ENCODE data around the gene ING4. TPM values are rescaled to one million over a fixed set of nuclear protein-coding genes. Genes with fewer than 3 reads are reported as not detected.

The ING4 gene
- total and polyA plus RNA-seq, 4 donors, result 19.7 to 63.7 (median 44.3) TPM

DNA sequence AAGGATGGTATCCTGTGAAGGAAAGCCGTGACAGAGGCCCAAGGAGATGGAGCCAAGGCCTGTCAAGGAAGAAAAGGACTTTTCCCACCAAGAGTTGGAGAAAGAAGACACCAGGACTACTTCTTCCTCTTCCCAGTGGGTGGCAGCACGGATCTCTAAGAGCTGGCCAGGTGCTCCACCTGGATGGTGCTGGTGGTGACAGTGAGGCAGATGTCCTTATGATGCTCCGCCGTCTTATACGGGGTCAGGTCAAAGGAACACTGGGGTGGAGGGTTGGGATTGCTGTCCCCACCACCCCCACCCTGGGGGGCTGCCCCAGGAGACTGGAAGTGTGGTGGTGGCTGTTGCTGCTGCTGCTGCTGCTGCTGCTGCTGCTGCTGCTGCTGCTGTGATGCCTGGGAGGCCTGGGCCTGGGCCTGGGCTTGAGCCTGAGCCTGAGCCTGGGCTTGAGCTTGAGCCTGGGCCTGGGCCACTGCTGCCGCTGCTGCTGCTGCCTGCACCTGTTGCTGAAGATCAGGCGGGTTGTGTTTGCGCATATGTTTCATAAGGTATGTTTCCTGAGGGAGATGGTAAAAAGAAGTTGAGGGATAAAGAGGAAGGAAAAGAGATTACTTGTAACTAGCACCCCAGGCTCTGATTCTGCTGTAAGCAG is 4.8 kb upstream of the ING4 start:
- intact Hi-C loops (cut with DNase I), result no loop called here
- ATAC-seq (ENCODE audit: low FRiP score), result no peak
- peaks cover 5 to 26% of the 10 kb centered on the region in 2 donors for H3K36me3 ChIP-seq (ENCODE audit: control insufficient read depth in 1 of 2, insufficient read depth in 2 of 2, low read length in 1 of 2)

DNA sequence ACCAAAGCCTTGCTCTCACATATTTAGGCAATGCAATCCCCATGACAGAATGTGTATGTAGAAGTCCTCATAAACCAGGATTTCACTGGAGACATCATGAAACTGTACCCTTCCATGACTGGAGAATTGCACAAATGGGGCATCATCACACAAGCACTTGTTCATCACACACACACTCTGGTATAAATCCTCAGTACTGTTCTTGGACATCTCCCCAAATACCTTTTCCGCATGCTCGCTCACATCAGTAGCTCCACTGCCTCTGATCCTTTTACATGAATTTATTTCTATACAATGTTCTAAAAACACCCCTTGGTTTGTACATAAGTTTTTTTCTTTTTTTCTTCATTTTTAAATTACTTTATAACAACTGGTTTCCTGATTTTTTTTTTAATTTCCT is 3.3 kb upstream of the ING4 start:
- Histone ChIP-seq H3K36me3 (ENCODE audit: control insufficient read depth in 1 of 2, insufficient read depth in 2 of 2, low read length in 1 of 2) (peaks cover 0 to 19% of the 10 kb centered on the region in 2 donors), H3K4me3 (ENCODE audit: low read length in 2 of 2) (no peak overlapping the region), H3K4me1 (ENCODE audit: control insufficient read depth in 1 of 2, insufficient read depth in 2 of 2, low read length in 2 of 2) (no peaks in the 10 kb centered on the region), H3K9me3 (ENCODE audit: control insufficient read depth, low read length) (no peaks in the 10 kb centered on the region), H3K27me3 (ENCODE audit: control insufficient read depth in 1 of 2, insufficient read depth in 2 of 2, low read length in 1 of 2) (no peaks in the 10 kb centered on the region), H3K27ac (ENCODE audit: low read depth in 1 of 2, low read length in 2 of 2) (no peak overlapping the region)
- DNase-seq (no peak), ATAC-seq (ENCODE audit: low FRiP score) (no peak)
- WGBS, 2 donors, result 86 to 93% methylated on average over 2 of the region's 2 CpGs
- intact Hi-C loops (cut with DNase I), result no loop called here

More for the DNA sequence above, 4.8 kb upstream of the ING4 start:
- WGBS, 2 donors, result 85 to 87% methylated on average over 8 of the region's 8 CpGs
- Histone ChIP-seq H3K4me1 (ENCODE audit: control insufficient read depth in 1 of 2, insufficient read depth in 2 of 2, low read length in 2 of 2) (no peaks in the 10 kb centered on the region), H3K27ac (ENCODE audit: low read depth in 1 of 2, low read length in 2 of 2) (no peak overlapping the region), H3K9me3 (ENCODE audit: control insufficient read depth, low read length) (no peaks in the 10 kb centered on the region), H3K27me3 (ENCODE audit: control insufficient read depth in 1 of 2, insufficient read depth in 2 of 2, low read length in 1 of 2) (no peaks in the 10 kb centered on the region), H3K4me3 (ENCODE audit: low read length in 2 of 2) (no peak overlapping the region)
- DNase-seq, result no peak

DNA sequence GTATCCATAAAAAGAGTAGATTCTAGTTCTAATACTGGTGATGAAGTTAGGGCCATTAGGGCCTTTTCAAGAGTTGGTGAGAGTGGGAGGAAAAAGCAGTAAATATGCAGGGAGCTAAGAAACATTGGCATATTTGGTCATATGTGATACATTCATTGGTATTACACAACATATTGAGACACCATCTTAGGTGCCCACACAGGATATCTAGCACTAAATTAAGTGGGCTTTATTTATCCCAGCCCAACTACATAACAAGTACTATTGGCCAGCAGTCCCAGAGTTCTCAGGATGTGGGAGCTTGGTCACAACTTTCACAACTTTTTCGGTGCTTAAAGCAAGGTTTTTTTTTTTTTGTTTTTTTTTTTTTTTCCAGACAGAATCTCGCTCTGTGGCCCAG is 2.0 kb upstream of the ING4 start:
- ATAC-seq (ENCODE audit: low FRiP score) (no peak), DNase-seq (no peak)
- no peaks in the 10 kb centered on the region for H3K4me1 ChIP-seq (ENCODE audit: control insufficient read depth in 1 of 2, insufficient read depth in 2 of 2, low read length in 2 of 2)
- no peaks in the 10 kb centered on the region for H3K9me3 ChIP-seq (ENCODE audit: control insufficient read depth, low read length)
- no peak overlapping the region for H3K4me3 ChIP-seq (ENCODE audit: low read length in 2 of 2)
- peaks cover 0 to 12% of the 10 kb centered on the region in 2 donors for H3K36me3 ChIP-seq (ENCODE audit: control insufficient read depth in 1 of 2, insufficient read depth in 2 of 2, low read length in 1 of 2)
- intact Hi-C loops (cut with DNase I), result loop anchor here in 1 of 2 donors (5.0 kb wide), 1 partner anchor 48 kb away; no protein-coding TSS in a partner anchor
- 68 to 74% methylated on average over 1 to 2 of the region's 2 CpGs for WGBS, 2 donors
- no peaks in the 10 kb centered on the region for H3K27me3 ChIP-seq (ENCODE audit: control insufficient read depth in 1 of 2, insufficient read depth in 2 of 2, low read length in 1 of 2)
- H3K27ac ChIP-seq (ENCODE audit: low read depth in 1 of 2, low read length in 2 of 2), result no peak overlapping the region

DNA sequence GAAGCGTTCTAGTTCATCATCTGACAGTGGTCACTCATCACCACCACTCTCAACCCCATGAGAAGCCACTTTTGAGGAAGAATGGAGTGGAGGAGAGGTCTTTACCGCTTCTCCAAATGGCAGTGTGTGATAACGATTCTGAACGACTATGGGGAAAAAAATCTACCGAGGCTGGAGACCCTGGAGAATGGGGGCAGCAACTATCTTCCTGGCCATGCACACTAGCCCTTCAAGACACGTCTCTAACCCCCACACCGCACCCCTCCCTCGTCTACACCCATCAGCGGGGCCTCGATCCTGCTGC is 365 bp downstream of the ING4 start:
- H3K36me3 ChIP-seq (ENCODE audit: control insufficient read depth in 1 of 2, insufficient read depth in 2 of 2, low read length in 1 of 2), result peaks cover 0 to 6% of the 10 kb centered on the region in 2 donors
- H3K27me3 ChIP-seq (ENCODE audit: control insufficient read depth in 1 of 2, insufficient read depth in 2 of 2, low read length in 1 of 2), result no peaks in the 10 kb centered on the region
- intact Hi-C loops (cut with DNase I), result loop anchor here in 1 of 2 donors (2.0 to 5.0 kb wide), 2 partner anchors 45 to 94 kb away; partner anchors contain the start of gene NOP2
- H3K4me1 ChIP-seq (ENCODE audit: control insufficient read depth in 1 of 2, insufficient read depth in 2 of 2, low read length in 2 of 2), result no peaks in the 10 kb centered on the region
- H3K4me3 ChIP-seq (ENCODE audit: low read length in 2 of 2), result peak overlapping the region; percentile 89 to 91
- ATAC-seq (ENCODE audit: low FRiP score), result peak; percentile 57
- WGBS, 2 donors, result 1% methylated on average over 10 of the region's 10 CpGs
- no peaks in the 10 kb centered on the region for H3K9me3 ChIP-seq (ENCODE audit: control insufficient read depth, low read length)
- DNase-seq, result no peak
- peak overlapping the region in 1 of 2 donors; percentile 56 for H3K27ac ChIP-seq (ENCODE audit: low read depth in 1 of 2, low read length in 2 of 2)

DNA sequence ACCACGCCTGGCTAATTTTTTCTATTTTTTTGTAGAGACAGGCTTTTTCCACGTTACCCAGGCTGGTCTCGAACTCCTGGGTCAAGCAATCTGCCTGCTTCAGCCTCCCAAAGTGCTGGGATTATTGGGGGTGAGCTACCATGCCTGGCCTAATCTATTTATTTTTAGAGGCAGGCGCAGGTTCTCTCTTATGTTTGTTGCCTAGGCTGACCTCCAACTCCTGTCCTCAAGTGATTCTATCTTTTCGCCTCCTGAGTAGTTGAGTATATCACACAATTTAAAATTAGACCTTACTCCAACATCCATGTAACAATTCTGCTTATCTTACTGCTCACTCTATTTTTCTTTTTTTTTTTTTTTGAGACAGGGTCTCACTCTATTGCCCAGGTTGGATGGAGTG is 8.9 kb downstream of the ING4 start:
- intact Hi-C loops (cut with DNase I), result no loop called here
- Histone ChIP-seq H3K4me1 (ENCODE audit: control insufficient read depth in 1 of 2, insufficient read depth in 2 of 2, low read length in 2 of 2) (no peaks in the 10 kb centered on the region), H3K27ac (ENCODE audit: low read depth in 1 of 2, low read length in 2 of 2) (no peak overlapping the region), H3K9me3 (ENCODE audit: control insufficient read depth, low read length) (no peaks in the 10 kb centered on the region), H3K36me3 (ENCODE audit: control insufficient read depth in 1 of 2, insufficient read depth in 2 of 2, low read length in 1 of 2) (peaks cover 9 to 16% of the 10 kb centered on the region in 2 donors), H3K4me3 (ENCODE audit: low read length in 2 of 2) (no peak overlapping the region), H3K27me3 (ENCODE audit: control insufficient read depth in 1 of 2, insufficient read depth in 2 of 2, low read length in 1 of 2) (no peaks in the 10 kb centered on the region)
- WGBS, 2 donors, result 85% methylated on average over 5 of the region's 5 CpGs
- DNase-seq (peak in 1 of 2 donors; percentile 10), ATAC-seq (ENCODE audit: low FRiP score) (no peak)

DNA sequence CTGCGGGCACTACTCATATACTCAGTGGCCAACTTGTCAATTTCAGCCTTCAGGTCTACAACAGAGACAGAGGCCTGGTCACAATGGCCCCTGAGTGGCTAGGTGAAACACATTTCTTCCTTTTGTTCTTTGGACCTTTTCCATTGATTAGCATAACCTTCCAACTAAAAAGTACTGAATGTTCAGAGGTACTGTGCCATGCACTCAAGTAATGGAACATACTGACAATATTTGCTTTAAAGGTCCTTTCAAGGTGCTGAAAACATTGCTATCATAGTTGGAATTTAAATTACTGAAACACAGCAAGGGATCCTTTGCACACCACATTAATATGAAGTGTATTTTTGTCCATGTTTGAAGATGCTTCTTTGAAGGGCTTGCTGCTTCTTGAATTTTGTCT is 9.6 kb downstream of the ING4 start:
- DNase-seq (no peak), ATAC-seq (ENCODE audit: low FRiP score) (no peak)
- Histone ChIP-seq H3K36me3 (ENCODE audit: control insufficient read depth in 1 of 2, insufficient read depth in 2 of 2, low read length in 1 of 2) (peaks cover 9 to 16% of the 10 kb centered on the region in 2 donors), H3K27ac (ENCODE audit: low read depth in 1 of 2, low read length in 2 of 2) (no peak overlapping the region), H3K27me3 (ENCODE audit: control insufficient read depth in 1 of 2, insufficient read depth in 2 of 2, low read length in 1 of 2) (no peaks in the 10 kb centered on the region), H3K4me1 (ENCODE audit: control insufficient read depth in 1 of 2, insufficient read depth in 2 of 2, low read length in 2 of 2) (no peaks in the 10 kb centered on the region), H3K4me3 (ENCODE audit: low read length in 2 of 2) (no peak overlapping the region), H3K9me3 (ENCODE audit: control insufficient read depth, low read length) (no peaks in the 10 kb centered on the region)
- intact Hi-C loops (cut with DNase I), result no loop called here
- 99 to 100% methylated on average over 1 of the region's 1 CpG for WGBS, 2 donors

DNA sequence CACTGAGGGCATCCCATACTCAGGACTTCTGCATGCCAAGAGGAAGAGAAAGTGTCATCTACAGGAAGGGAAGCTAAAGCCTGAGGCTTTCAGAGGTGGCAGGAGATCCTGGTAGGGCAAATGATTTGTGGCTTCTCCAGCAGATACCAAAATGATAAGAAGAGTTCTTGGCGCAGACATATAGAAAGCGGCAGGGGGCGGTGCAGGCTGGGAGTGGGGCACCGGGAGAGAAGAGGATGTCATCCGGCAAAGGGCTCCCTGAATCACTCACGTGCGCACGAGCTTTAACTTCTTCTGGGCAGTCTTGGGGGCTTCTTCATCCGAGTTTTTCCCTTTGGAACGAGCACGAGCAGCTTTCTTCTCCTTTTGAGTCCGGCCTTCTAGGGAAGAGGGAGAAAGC is 10.5 kb downstream of the ING4 start:
- intact Hi-C loops (cut with DNase I), result no loop called here
- no peaks in the 10 kb centered on the region for H3K4me1 ChIP-seq (ENCODE audit: control insufficient read depth in 1 of 2, insufficient read depth in 2 of 2, low read length in 2 of 2)
- H3K36me3 ChIP-seq (ENCODE audit: control insufficient read depth in 1 of 2, insufficient read depth in 2 of 2, low read length in 1 of 2), result peaks cover 9 to 16% of the 10 kb centered on the region in 2 donors
- ATAC-seq (ENCODE audit: low FRiP score), result no peak
- H3K9me3 ChIP-seq (ENCODE audit: control insufficient read depth, low read length), result no peaks in the 10 kb centered on the region
- peak in 1 of 2 donors; percentile 20 for DNase-seq
- H3K27me3 ChIP-seq (ENCODE audit: control insufficient read depth in 1 of 2, insufficient read depth in 2 of 2, low read length in 1 of 2), result no peaks in the 10 kb centered on the region
- WGBS, 2 donors, result 83 to 90% methylated on average over 12 of the region's 12 CpGs
- H3K4me3 ChIP-seq (ENCODE audit: low read length in 2 of 2), result no peak overlapping the region
- H3K27ac ChIP-seq (ENCODE audit: low read depth in 1 of 2, low read length in 2 of 2), result no peak overlapping the region

DNA sequence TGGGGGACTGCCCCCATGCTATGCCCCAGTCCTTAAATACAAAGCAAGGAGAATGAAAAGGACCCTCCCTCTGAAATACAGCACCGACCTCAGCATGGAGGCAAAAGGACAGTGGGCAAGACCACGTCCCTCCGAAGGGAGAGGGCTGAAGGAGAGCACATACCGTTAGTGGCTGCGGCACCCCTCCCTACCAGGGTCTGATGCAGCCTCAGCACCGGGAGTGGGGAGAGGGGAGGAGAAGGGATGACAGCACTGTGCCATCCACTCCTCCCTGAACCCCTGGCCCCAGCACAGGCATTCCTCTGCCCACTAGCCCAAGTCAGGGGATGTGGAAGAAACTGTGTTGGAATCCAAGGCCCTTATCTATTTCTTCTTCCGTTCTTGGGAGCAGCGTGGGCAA is 12.1 kb downstream of the ING4 start:
- DNase-seq (peak in 1 of 2 donors; percentile 12), ATAC-seq (ENCODE audit: low FRiP score) (no peak)
- Histone ChIP-seq H3K27ac (ENCODE audit: low read depth in 1 of 2, low read length in 2 of 2) (no peak overlapping the region), H3K4me3 (ENCODE audit: low read length in 2 of 2) (no peak overlapping the region), H3K36me3 (ENCODE audit: control insufficient read depth in 1 of 2, insufficient read depth in 2 of 2, low read length in 1 of 2) (peaks cover 9 to 16% of the 10 kb centered on the region in 2 donors), H3K4me1 (ENCODE audit: control insufficient read depth in 1 of 2, insufficient read depth in 2 of 2, low read length in 2 of 2) (no peaks in the 10 kb centered on the region), H3K27me3 (ENCODE audit: control insufficient read depth in 1 of 2, insufficient read depth in 2 of 2, low read length in 1 of 2) (no peaks in the 10 kb centered on the region), H3K9me3 (ENCODE audit: control insufficient read depth, low read length) (no peaks in the 10 kb centered on the region)
- intact Hi-C loops (cut with DNase I), result no loop called here
- WGBS, 2 donors, result 84 to 85% methylated on average over 8 of the region's 8 CpGs

DNA sequence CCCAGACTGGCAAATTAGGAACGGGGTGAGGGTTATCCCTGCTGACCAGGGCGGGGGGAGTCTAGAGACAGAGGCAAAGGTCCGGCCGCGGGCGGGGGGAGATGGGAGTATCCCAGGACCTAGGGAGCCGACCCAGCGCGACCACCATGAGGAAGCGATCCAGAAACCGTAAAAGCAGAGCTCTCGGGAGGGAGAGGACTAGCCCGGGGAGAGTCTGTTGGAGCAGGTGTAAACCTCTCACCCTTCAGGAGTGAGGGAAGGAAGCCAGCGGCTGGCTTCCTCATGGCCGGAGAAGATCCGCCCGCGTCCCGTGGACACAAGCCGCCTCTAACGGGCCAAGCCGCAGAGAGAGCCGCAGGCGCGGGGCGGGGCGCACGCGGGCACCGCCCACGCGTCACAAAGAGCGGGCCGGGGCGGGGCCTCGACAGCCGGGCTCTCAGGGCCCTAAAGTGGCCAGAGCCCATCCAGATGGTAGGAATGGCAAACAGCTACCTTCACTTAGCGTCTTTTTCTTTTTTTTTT is 15.8 kb downstream of the ING4 start, which contains the start of gene ACRBP:
TSS of gene ACRBP (minus strand) at position 350 of the 522 bp plus-strand sequence. CDS start at position 284, 66 bp downstream.
- ATAC-seq (ENCODE audit: low FRiP score), result peak; percentile 92
- Histone ChIP-seq H3K9me3 (ENCODE audit: control insufficient read depth, low read length) (no peaks in the 10 kb centered on the region), H3K36me3 (ENCODE audit: control insufficient read depth in 1 of 2, insufficient read depth in 2 of 2, low read length in 1 of 2) (peaks cover 0 to 9% of the 10 kb centered on the region in 2 donors), H3K4me3 (ENCODE audit: low read length in 2 of 2) (peak within 1 kb of the TSS in 1 of 2 donors; percentile 15), H3K4me1 (ENCODE audit: control insufficient read depth in 1 of 2, insufficient read depth in 2 of 2, low read length in 2 of 2) (no peaks in the 10 kb centered on the region), H3K27me3 (ENCODE audit: control insufficient read depth in 1 of 2, insufficient read depth in 2 of 2, low read length in 1 of 2) (no peaks in the 10 kb centered on the region), H3K27ac (ENCODE audit: low read depth in 1 of 2, low read length in 2 of 2) (no peak within 1 kb of the TSS)
- intact Hi-C loops (cut with DNase I), result no loop called here
- WGBS, 2 donors, result 4 to 11% methylated on average over 31 to 38 of the region's 38 CpGs
- DNase-seq, result peak; percentile 87 to 93

All from aorta (tissue), 5 donors.